Omental fat pad (tissue), 4 donors: ENCODE measurements around the gene PLSCR4. TPM values are rescaled to one million over a fixed set of nuclear protein-coding genes. Genes with fewer than 3 reads are reported as not detected.

ENCODE experiments used
- ATAC-seq: fragments of 150-250 bp; one replicate; pipeline ENCODE4 v1.9.1; 2016; ENCODE audit warnings: mild to moderate bottlenecking, moderate library complexity; ENCODE audit not compliant: low FRiP score
- DNase-seq: peaks from one replicate; pipeline ENCODE4 v3.0.0-alpha.2; 2019; ENCODE audit warnings: low spot score
- total RNA-seq, 4 donors: library from RNA; depleted of rRNA; stranded (reverse); fragments of >200 nt; gene quantifications; one replicate each; pipeline ENCODE4 v1.1.0, GENCODE V29; 2016
- TF ChIP-seq, protein P1 (sequence below), 3 donors: fragments of 450-650 bp; IDR thresholded peaks; one replicate each; pipeline ENCODE4 v1.5.1; 2016 to 2017; ENCODE audit warnings: antibody characterized with exemption in 3 of 3, mild to moderate bottlenecking in 3 of 3, moderate library complexity in 2 of 3

PLSCR4 gene
- total RNA-seq, 4 donors from 2014 or later = 84.7 to 191 (median 91.7) TPM

DNA sequence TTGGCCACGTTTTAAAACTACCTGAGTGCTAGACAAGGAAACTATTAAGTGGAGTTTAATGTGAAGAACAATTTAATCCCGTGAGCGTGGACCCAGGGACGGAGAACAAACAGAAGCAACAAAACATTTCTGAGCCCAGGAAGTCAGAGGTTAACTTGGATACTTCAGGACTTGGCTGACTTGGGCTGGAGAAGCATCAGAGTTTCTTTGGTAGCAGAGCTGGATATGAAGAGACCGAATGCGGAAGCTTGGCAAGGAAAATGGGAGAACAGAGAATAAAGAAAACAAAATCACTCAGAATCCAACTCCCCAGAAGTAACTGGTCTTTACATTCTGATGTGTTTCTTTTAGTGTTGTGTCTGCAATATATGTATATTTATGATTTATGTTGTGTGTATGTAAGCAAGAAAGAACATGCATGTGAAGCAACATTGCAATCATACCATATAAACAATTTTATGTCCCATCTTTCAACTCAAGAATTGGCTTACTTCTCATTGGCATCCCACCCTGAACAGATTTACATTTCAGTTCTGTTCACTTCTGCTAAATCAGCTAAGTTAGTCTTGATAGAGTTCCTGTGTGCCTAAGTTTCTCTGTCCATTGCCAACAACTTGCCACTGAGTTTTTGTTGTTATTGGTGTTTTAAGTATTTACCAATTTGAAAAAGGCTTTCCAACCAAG is 72.8 kb downstream of the PLSCR4 start:
- TF ChIP-seq, protein P1, sequence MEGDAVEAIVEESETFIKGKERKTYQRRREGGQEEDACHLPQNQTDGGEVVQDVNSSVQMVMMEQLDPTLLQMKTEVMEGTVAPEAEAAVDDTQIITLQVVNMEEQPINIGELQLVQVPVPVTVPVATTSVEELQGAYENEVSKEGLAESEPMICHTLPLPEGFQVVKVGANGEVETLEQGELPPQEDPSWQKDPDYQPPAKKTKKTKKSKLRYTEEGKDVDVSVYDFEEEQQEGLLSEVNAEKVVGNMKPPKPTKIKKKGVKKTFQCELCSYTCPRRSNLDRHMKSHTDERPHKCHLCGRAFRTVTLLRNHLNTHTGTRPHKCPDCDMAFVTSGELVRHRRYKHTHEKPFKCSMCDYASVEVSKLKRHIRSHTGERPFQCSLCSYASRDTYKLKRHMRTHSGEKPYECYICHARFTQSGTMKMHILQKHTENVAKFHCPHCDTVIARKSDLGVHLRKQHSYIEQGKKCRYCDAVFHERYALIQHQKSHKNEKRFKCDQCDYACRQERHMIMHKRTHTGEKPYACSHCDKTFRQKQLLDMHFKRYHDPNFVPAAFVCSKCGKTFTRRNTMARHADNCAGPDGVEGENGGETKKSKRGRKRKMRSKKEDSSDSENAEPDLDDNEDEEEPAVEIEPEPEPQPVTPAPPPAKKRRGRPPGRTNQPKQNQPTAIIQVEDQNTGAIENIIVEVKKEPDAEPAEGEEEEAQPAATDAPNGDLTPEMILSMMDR (IDR thresholded peaks at IDR 0.05) = no peak
- DNase-seq = no peak

DNA sequence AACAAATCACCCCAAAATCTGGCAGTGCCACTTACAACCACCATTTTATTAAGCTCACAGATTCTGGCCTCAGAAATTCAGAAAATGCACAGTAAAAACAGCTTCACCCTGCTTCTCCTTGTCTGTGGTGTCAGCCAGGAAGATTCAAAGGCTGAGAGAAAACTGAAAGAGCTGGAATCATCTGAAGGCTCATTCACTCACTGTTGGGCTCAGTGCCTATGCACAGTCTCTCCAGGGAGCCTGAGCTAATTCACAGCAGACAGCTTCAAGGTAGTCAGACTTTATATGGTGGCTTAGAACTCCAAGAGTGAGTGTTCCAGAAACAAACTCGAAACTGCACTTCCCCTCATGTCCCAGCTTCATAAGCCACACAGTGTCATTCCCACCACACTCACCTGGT is 73.4 kb downstream of the PLSCR4 start:
- TF ChIP-seq, protein P1 (IDR thresholded peaks at IDR 0.05) = no peak
- ATAC-seq (no peak), DNase-seq (no peak)

More for the DNA sequence above, 72.8 kb downstream of the PLSCR4 start:
- no peak for ATAC-seq

DNA sequence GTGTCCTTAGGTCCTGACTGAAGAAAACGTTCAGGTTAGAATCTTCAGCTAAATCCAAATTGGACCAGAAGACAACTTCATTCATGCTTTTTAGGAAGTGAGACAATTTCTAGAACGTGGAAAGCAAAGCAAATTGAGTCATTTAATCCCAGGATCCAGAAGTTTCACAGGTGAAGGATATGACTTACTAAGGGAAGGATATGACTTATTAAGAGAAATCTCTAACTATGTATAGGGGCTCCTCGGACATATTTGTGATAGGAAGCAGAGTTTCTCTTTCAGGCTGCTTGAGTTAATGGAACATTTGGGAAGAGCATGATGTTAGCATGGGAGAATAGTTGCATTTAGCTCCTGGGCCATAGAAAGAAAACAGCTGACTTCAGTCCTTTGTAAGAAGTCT is 73.8 kb downstream of the PLSCR4 start:
- ATAC-seq (no peak), DNase-seq (no peak)
- TF ChIP-seq, protein P1 (IDR thresholded peaks at IDR 0.05) = no peak

DNA sequence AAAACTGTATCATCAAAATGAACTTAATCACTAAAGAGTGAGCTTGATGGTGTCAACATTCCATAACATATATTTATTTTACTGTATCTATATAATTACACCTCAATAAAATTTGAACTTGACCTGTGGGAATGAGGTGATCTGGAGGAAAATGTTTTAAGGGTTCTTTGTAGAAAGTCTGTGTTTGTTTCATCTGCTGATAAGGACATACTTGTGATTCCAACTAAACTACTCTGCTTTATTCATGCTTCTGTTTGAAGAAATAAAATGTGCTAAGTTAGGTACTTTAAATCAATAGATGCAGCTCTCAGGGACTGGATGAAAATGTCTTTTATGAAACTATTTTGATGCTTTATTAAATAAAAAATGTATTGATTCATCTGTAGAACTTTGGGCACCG is 78.3 kb downstream of the PLSCR4 start:
- TF ChIP-seq, protein P1 (IDR thresholded peaks at IDR 0.05) = no peak
- ATAC-seq = no peak

DNA sequence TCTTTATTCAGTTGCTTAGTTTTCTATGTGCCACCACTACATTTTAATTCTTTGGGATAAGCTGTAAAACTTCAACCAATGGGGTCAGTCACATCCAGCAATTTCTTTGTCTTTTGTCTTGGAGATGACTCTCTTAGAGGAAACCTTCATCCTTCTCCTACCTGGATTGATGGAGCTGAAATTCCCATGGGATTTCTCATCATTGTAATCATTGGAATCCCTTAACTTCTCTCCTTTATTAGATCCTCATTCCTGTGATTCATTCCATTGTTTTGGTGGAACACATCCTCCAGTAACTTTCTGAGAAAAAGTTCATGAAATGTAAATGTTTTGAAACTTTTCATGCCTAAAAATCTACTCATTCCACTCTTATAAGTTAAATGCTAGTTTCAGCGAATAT is 80.3 kb downstream of the PLSCR4 start:
- TF ChIP-seq, protein P1 (IDR thresholded peaks at IDR 0.05) = no peak
- no peak for ATAC-seq
- no peak for DNase-seq

More for the DNA sequence above, 78.3 kb downstream of the PLSCR4 start:
- DNase-seq = no peak

DNA sequence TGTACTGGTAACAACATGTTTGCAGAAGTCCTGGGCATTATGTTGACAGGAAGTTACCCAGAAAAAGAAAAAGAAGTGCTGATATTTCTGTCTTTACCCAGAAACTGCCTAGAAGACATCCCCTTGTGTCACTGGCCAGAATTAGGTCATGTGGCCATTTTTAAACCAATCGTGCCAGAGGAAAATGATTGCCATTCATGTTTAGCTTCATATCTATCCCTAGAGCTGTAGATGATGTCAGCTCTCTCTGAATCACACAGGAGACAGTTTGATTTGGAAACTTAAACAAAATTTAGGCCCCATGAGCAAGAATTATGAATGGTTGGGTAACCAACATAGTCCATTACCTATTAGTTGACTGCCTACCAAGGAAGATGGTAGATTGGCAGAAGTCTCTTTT is 81.0 kb downstream of the PLSCR4 start:
- DNase-seq = no peak
- TF ChIP-seq, protein P1 (IDR thresholded peaks at IDR 0.05) = no peak
- no peak for ATAC-seq

DNA sequence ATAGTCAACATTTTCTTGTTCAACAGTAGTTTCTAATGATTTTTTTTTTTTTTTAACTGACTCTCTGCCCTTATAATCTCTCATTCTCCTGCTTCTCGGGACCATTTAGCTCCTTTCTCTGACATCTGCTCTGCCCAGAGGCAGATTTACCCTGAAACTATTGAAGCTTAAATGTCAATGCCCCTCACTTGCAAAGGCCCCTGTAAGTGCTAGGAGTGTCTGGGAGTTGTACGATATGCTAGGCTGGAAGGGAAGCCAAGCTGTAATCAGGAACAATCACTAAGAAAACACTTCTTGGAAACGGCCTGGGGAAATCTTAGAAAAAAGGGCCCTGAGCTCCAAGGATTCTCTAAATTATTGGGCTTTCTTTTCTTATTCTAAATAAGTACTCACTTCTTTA is 84.1 kb downstream of the PLSCR4 start:
- TF ChIP-seq, protein P1 (IDR thresholded peaks at IDR 0.05) = no peak
- ATAC-seq (no peak), DNase-seq (no peak)
